GM18907 (cell line): ENCODE results near the gene TNIP3.
"Not testable (repeated sequence)": the region's sequence is repeated elsewhere in the genome, so short reads cannot be mapped to it uniquely, and the experiment has no call there.

Experiments used
- ATAC-seq: cut with Tn5 transposase; IDR thresholded peaks from one replicate; pipeline ENCODE4 v1.9.1; 2021; ENCODE audit warnings: mild to moderate bottlenecking, moderate library complexity; ENCODE audit not compliant: unreplicated experiment

TNIP3 gene

GRCh38 chr4:121164291-121164690, at the start of gene TNIP3:
TNIP3 (minus strand) TSS chr4:121164321; CDS start chr4:121164125, 196 bp downstream.
- no peak for ATAC-seq

- ATAC-seq = no peak
These were observed 48.7 kb upstream of the TNIP3 start for GRCh38 chr4:121212806-121213205.

- ATAC-seq = no peak
These were observed 45.0 kb upstream of the TNIP3 start for GRCh38 chr4:121209171-121209570.

GRCh38 chr4:121208244-121209007, 44.3 kb upstream of the TNIP3 start:
- no peak for ATAC-seq

- not testable (repeated sequence) for ATAC-seq
These were observed 41.7 kb upstream of the TNIP3 start for GRCh38 chr4:121205777-121206176.

- peak; percentile 85 for ATAC-seq
These were observed 36.8 kb upstream of the TNIP3 start for GRCh38 chr4:121200795-121201472.

- ATAC-seq = peak; percentile 90
These were observed 35.8 kb upstream of the TNIP3 start for GRCh38 chr4:121199742-121200561.

GRCh38 chr4:121198251-121198650, 34.1 kb upstream of the TNIP3 start:
- ATAC-seq = no peak

GRCh38 chr4:121195649-121196048, 31.5 kb upstream of the TNIP3 start:
- no peak for ATAC-seq

- peak; percentile 31 for ATAC-seq
These were observed 28.4 kb upstream of the TNIP3 start for GRCh38 chr4:121192480-121192879.

GRCh38 chr4:121192013-121192412, 27.9 kb upstream of the TNIP3 start:
- ATAC-seq = no peak

GRCh38 chr4:121191361-121191760, 27.2 kb upstream of the TNIP3 start:
- no peak for ATAC-seq

- no peak for ATAC-seq
These were observed 26.3 kb upstream of the TNIP3 start for GRCh38 chr4:121190389-121190788.

- ATAC-seq = peak; percentile 97
These were observed 25.4 kb upstream of the TNIP3 start for GRCh38 chr4:121189326-121190215.

- no peak for ATAC-seq
These were observed 23.1 kb upstream of the TNIP3 start for GRCh38 chr4:121187206-121187605.

GRCh38 chr4:121185960-121186359, 21.8 kb upstream of the TNIP3 start:
- ATAC-seq = peak; percentile 59

GRCh38 chr4:121183989-121184388, 19.9 kb upstream of the TNIP3 start:
- ATAC-seq = no peak

- no peak for ATAC-seq
These were observed 19.2 kb upstream of the TNIP3 start for GRCh38 chr4:121183361-121183760.

- no peak for ATAC-seq
These were observed 18.2 kb upstream of the TNIP3 start for GRCh38 chr4:121182296-121182695.

- ATAC-seq = no peak
These were observed 17.4 kb upstream of the TNIP3 start for GRCh38 chr4:121181493-121181892.
